GM19397 (cell line): ENCODE data around the gene PDZD2.
A peak's percentile ranks its signal among the peaks of the same experiment; 100 is the strongest.
"Not testable (repeated sequence)": the region's sequence is repeated elsewhere in the genome, so short reads cannot be mapped to it uniquely, and the experiment has no call there.

Experiments used
- ATAC-seq: cut with Tn5 transposase; IDR thresholded peaks from one replicate; pipeline ENCODE4 v1.9.1; 2021; ENCODE audit warnings: mild to moderate bottlenecking, moderate library complexity; ENCODE audit not compliant: unreplicated experiment

PDZD2 gene

DNA sequence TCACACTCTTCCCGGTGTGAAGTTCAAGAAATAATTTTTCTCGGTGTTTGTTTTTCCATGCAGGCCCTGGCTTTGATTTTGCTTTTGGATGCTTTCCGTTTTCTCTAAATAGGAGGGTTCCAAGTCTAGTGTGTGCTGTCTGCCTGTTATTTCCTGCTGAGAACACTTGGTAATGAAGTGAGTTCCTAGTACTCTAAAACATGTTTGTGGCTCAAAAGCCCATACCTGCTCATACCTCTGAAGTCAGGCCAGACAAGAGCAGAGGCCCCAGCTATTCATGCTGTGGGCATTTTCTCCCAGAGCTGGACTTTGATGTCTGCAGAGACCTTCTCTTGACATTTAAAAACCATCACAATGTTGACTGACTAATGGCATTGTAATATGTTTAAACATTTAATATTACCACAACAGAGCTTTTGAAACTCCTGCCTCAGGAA, 324.0 kb downstream of the PDZD2 start:
- no peak for ATAC-seq

DNA sequence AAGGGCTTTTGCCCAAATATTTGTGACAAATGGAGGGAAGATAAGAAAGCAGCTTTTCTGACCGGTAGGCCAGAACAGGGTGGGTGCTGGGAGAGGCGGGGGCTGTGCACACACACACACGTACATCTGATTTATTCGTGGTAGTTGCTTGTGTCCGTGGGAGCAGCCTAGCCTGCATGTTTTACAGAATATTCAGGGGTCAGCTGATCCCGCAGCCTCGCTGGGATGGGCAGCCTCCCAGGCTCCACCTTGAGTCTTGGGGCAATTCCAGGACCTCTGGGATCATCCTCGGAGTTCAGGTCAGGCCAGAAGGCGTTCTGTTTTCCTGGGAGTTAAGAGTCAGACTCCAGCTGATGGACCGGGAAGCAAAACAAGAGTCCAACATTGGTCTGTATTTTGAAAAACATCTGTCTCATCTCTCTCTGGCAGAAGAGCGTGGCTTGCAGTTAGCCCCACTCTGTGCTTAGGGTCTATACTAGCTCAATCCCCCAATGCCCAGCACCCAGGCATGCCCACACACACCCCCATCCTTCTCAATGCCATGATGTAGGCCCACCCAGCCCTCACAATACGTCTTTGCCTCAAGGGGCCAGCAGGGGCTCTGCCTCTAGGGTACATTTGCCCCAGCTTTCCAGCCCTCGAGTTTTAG, 324.6 kb downstream of the PDZD2 start:
- no peak for ATAC-seq

DNA sequence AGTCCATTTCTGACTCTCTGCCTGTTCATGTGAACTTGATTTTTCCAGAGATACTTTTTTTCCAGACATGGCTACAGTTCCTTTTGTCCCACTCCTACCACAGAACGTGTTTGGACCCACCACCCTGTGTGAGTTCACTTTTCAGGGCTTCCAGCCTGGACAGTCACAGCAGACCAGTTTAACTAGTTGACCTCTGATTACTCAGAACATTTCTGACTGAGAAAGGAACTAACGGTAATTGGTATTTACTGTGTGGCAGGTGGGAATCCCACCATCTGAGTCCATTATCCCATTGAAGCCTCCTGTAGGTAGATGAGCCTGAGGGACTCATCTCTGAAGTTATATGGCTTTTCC, 325.1 kb downstream of the PDZD2 start:
- ATAC-seq = no peak

DNA sequence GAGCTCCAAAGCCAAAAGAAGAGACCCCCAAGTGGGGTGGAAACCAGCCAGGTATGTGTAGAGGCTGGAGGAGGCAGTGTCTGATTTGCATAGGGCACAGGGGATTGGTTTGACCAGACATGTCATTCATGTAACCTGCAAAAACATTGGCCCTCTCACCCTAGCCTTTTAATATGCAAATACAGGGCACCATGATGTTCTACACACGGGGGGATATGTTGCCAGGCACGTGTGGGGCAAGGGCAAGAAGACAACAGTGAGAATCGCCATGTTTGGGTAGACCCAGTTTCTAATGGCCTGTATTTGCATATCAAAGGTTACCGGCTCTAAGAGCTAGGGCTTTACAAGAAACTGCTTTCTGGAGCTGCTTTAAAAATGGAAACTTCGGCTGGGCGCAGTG, 326.3 kb downstream of the PDZD2 start:
- ATAC-seq = no peak

DNA sequence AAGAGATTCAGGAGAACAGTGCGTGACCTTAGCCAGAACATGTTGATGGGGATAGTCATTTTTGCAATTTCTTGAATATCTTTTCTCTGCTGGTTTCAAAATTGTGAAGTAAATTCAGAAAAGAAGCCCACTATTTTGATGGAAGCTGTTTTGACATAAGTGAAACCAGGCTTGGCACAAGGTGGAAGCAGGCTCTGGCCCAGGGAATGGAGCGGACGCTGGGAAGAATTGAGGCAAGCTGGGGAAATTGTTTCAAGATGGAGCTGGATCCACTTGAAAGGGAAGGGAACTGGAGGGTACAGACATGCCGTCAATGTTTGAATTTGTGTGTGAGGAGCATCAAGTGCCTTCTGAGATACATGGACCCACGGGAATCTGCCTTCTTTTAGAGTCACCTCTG, 328.0 kb downstream of the PDZD2 start:
- no peak for ATAC-seq

DNA sequence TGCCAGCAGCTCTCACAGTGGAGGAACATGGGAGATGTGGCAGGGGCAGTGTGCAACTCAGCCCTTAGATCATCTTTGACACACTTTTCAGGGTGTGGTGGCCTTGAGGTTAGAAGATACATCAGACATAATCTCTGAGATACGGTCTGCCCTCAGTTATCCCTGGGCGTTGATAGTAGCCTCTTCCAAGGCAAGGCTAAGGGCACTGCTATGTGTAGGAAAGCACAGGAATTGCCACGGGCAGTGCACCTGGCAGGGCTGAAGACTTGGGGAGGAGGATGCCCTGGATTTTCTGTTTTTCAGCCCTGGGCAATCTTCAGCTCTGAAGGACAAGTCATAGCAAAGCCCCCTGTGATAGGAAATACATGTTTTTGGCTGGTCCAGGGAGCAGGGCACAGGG, 328.5 kb downstream of the PDZD2 start:
- no peak for ATAC-seq

DNA sequence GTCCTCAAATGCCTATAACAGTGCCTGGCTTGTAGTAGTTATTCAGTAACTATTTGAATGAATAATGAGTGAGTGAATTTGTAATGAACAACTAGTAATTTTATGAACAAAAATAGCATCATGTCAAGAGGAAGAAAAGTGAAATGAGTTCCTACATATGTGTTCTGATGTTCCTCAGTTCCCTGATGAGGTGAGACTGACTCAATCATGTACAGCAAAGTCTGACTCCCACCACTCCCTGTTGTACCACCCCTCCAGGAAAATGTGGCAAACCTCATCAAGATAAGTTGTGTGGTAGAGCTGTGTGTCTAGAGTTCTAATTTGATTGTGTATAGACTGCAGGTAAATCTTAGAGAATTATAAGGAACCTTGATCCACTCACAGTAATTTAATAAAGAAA, 333.6 kb downstream of the PDZD2 start:
- no peak for ATAC-seq

DNA sequence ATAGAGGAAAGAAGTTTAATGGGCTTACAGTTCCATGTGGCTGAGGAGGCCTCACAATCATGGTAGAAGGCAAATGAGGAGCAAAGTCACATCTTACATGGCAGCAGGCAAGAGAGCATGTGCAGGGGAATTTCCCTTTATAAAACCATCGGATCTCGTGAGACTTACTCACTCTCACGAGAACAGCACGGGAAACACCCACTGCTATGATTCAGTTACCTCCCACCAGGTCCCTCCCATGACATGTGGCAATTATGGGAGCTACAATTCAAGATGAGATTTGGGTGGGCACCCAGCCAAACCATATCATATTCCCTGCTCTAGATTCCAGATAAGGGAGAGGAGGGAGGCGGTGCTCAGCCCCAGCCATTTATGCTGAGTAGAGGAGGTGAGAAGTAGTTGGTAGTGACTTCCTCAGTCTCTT, 336.3 kb downstream of the PDZD2 start:
- ATAC-seq = not testable (repeated sequence)

DNA sequence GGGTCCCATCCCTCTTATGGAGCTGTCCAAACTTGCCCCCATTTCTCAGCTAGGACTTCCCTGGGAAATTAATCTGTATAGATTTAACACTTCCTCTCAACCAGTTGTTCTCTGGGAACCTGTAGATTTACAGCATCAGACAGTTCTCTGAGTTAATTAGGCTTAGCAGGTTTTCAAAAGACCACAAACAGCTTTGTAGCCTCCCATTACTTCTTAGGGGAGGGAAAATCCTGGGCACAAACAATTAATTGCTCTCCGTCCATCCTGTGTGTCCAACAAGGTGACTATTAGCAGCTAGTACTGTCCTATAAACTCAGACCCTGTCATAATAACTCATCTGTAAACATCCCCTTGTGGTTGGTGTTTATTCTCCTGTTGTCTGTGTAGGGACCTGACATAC, 337.2 kb downstream of the PDZD2 start:
- no peak for ATAC-seq

DNA sequence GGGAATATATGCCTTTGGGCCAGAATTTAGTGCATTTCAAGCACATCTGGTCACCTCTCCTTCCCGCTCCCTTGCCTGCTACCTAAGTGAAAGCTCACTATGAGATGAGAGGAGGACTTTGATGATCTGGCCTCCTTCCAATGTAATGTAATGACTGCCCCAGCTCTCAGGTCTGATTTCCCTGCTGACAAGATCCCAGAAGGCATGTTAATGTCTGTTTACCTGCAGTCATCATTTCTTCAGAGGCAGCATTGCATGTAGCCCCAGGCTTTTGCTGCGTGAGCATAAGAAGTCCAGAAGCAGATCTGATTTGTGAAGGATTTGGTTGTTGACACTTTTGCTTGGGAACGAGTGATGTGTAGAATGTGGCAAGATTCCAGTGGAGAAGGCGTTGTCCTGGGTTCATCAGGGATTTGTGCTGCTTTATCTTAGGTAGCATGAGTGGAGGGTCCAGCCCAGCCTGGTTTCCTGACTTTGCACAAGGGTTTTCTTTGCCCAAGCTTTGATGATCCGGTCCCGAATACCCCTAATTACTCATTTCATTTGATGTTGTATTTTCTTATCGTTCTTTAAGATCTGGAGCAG, 342.5 kb downstream of the PDZD2 start:
- no peak for ATAC-seq

DNA sequence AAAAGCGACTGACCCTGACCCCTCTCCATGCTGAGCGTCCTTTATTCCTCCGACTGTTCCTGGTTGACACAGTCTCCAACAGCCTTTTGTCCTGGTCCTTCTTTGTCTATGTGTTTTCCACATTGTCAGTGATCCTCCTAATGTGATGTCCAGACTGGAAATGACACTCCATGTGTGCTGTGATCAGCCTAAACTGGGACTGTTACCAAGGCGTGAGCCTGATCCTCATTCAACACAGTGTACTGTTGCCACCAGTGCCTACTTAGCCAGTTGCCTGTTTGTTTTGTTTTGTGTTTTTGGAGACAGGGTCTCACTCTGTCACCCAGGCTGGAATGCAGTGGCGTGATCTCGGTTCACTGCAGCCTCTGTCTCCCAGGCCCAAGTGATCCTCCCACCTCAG, 343.1 kb downstream of the PDZD2 start:
- no peak for ATAC-seq

DNA sequence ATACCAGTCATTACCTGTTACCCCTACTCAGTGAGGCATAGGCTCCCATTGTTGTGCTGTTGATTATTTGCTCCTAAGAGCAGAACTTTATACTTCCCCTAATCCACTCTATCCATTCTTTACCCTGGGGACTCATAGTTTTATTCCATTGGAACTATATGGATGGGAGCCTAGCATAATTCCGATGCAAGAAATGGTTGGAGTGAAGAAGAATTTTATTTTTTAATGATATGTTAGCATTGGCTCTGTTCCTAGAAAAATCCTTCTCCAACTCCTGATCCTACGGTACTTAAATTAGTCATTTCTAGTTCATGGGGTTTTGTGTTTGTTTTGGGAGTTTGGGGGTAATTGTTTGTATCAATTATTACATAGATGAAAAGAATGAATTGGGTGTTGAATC, 343.7 kb downstream of the PDZD2 start:
- no peak for ATAC-seq

DNA sequence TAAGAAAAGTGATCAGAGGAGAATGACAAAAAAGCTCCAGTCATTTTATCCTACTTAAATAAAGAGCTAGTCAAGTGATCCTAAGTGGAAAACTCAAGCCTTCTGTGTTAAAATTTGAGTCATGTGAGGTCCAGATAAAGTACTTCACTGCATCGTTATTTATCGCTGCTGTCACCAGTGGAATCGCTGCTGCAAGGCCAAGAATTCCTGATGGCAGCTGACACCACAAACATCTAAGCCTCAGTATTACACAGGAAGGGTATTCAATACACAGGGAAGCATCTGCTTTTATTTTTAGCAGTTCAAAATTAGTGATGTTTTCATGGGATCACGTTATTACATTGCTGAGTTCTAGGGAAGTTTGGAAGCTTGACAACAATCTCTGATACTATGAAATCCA, 344.9 kb downstream of the PDZD2 start:
- no peak for ATAC-seq

DNA sequence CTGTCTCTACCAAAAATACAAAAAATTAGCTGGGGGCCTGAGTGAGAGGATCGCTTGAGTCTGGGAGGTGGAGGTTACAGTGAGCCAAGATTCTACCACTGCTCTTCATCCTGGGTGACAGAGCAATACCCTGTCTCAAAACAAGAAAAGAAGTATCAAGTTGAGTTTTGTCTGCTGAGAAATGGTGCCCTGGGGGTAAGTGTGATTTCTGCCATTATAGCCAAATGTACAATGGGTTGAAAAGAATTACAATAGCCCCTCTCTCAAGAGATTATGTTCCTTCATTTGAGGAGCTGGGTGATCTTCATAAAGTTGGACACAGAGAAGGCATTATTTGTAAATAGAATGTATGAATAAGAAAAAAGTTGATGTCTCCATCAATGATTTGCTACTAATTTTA, 345.8 kb downstream of the PDZD2 start:
- no peak for ATAC-seq

DNA sequence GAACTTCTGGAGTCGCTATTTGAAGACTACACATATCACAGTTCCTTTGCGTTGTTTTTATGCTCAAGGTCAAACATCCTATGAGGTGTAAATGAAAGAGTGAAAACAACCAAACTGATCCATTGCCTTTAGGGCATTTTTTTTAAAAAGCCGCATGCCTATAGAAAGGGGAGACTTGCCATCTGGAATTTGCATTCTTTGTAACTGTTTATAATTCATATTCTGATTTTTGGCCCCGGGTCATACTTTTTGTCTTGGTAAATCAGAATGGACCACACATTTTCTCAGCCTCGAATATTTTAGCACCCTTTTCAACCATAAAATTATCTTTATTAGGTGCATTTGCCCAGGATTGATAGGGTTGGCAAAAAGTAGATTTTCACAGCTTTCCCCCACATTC, 347.2 kb downstream of the PDZD2 start:
- ATAC-seq = no peak

DNA sequence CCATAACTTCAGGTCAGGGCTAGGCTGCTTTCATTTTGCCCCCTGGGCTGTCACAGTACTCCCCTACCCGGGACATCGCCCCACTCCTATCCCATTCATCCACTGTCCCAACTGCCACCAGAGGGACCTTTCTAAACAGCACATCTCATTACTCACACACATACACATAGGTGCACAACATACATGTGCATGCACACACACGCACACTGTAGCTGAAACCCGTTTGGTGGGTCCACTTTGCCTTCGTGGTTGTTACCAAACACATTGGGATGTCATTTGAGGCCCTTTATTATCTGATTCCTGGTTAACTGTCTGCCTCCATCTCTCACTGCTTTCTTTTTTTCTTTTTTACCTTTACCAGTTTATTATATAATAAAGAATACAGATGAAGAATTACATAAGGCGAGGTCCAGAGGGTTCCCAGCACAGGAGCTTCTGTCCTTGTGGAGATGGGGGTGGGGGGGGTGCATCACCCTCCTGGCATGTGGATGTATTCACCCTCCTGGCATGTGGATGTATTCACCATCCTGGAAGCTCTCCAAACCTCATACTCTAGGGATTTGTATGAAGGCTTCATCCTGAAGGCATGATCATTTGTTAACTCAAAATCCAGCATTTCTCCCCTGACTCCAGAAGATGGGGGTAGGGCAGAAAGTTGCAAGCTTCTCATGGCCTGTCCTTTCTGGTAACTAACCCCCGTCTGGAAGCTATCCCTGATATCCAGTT, 349.2 kb downstream of the PDZD2 start:
- no peak for ATAC-seq

DNA sequence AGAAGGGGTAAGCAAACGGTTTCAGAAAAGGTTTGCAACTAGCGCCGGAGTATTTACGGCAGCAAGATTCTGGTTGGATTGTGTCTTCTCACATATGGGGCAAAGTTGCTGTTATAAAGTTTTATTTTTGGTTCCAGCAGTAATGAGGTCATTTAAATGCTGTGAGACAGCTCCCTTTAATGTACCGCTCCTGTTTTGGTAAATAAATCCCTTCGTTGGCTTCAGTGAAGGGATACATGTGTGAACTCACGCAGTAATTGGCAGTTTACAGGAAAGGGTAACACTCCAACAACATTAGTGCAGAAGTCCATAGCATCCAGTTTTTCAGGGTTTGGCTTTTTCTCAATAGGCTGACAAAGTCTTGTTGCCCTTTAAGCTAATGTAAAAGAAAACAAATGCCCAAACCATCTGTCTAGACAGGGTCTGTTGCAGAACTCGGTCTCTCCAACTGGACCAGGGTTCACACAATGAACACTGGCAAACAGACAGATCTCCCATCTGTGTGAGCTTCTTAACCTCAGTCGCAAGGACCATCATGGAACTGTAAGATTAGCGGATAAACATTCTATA, 351.2 kb downstream of the PDZD2 start:
- ATAC-seq = no peak

DNA sequence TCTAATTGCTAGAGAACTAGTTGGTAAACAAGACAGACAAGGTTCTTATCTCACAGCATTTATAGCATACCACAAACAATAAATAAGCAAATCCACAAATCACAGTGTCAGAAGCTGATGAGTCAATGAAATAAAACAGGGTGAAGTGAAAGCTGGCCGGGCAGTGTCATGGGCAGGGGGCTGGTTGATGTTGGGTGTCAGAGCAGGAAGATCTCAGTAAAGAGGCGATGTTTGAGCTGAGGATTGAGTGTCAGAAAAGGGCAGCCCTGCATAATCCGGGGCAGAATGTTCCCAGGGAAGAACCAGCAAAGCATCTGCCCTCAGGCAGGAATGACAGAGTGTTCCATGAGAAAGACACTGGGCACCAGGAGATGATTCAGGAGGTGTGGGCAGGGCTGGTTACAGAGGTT, 351.8 kb downstream of the PDZD2 start:
- ATAC-seq = no peak

DNA sequence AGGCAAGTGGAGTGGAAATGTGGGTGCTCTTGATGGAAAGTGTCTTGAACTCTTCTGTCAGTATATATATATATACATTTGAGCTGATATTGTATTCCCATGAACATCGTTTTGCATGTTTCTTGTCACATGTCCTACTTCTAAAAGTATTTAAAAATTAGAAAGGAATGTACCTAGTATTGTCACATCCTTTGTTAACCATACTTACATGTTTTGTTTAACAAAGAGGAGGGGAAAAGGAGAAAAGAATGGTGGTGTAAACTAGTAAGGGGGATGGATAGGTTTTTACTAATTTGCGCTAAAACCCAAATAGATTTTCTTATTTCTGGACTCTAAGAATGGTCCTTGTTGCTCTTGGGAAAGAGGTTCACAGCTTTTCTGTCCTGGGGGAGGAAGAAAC, 353.4 kb downstream of the PDZD2 start:
- ATAC-seq = no peak

DNA sequence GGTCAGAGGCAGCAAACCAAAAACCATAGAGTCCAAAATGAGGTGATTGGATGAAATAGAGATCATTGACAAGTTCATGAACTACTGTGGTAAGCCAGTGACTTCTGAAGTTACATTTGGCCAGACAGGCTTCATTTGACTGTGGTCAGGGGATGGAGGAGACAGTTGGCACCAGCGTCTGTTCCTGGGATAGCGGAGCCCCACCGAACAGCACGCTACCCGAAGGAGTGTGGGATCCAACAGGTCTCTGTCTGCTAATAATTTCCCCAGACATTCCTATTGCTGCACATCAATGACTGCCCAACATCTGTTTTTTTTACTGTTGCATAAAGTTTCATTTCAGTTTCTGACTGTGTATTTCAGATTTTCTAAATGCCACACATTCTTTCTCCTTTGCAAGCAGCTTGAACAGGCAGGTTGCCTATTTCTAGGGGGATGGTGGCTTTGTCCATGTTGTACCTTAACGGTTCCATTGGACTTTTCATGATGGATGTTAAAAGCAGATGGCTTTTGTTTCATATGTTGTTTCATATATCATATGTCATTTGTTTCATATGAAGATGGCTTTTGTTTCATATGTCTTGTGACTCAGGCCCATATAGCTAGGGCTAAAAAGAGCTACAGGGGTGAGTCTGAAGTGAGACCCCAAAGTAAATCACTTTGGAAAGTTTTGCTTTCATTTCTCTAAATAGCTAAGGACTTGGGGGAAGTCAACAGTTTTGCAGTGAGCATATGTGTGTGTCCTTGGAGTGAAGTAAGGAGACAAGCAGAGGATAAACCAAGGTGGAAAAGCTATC, 354.4 kb downstream of the PDZD2 start:
- ATAC-seq = peak; percentile 43

DNA sequence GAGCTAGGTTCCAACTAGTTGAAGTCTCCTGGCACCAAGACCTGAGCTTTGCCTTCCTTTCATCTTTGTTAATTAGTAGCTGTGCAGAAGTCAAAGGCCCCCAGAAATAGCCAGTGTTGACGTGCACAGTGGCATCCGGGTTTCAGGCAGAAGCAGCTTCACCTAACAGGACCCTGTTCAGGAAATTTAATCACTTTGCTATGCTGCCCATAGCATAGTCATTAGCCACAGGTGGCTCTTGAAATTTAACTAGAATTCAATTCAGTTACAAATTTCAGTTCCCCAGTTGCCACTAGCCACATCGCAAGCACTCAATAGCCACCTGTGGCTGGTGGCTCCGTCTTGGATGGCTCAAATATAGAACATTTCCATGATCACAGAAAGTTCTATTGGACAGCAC, 356.1 kb downstream of the PDZD2 start:
- ATAC-seq = peak; percentile 81
